Stimulated activated naive B cell treated with anti-CD40 and anti-IgM and Interleukin-4, amounts not matched to agents 10 μg/mL and 1 μg/mL and 100 μg/mL, for 72 hours (primary cell): ENCODE results near the gene CRY2.
"Not testable (repeated sequence)": the region's sequence is repeated elsewhere in the genome, so short reads cannot be mapped to it uniquely, and the experiment has no call there.

ENCODE experiments used
- ATAC-seq, 2 donors: fragments of 150-1000 bp; cut with Tn5 transposase; replicated peaks; 2 replicates each; pipeline ENCODE4 v1.10.0; 2021; ENCODE audit warnings: moderate library complexity in 1 of 2
- DNase-seq: peaks from one replicate; pipeline ENCODE4 v3.0.0; 2021
- H3K27ac Mint-ChIP-seq: one replicate; pipeline ENCODE4 v1.8.0; 2022; ENCODE audit warnings: mild to moderate bottlenecking, mixed read lengths
- H3K27me3 Mint-ChIP-seq, 2 donors: one replicate each; pipeline ENCODE4 v1.8.0; 2022; ENCODE audit warnings: mixed read lengths in 2 of 2
- H3K36me3 Mint-ChIP-seq, 2 donors: one replicate each; pipeline ENCODE4 v1.8.0; 2022; ENCODE audit warnings: mixed read lengths in 2 of 2, mild to moderate bottlenecking in 1 of 2
- H3K4me1 Mint-ChIP-seq, 2 donors: one replicate each; pipeline ENCODE4 v1.8.0; 2022; ENCODE audit warnings: mixed read lengths in 2 of 2, mild to moderate bottlenecking in 1 of 2
- H3K4me3 Mint-ChIP-seq, 2 donors: one replicate each; pipeline ENCODE4 v1.8.0; 2022; ENCODE audit warnings: mild to moderate bottlenecking in 2 of 2, mixed read lengths in 2 of 2, moderate library complexity in 1 of 2
- H3K9me3 Mint-ChIP-seq, 2 donors: one replicate each; pipeline ENCODE4 v1.8.0; 2022; ENCODE audit warnings: mixed read lengths in 2 of 2, mild to moderate bottlenecking in 1 of 2

Gene CRY2

GRCh38 chr11:45826492-45826891, 20.8 kb upstream of the CRY2 start:
- not testable (repeated sequence) for H3K36me3 Mint-ChIP-seq, H3K9me3 Mint-ChIP-seq, H3K4me3 Mint-ChIP-seq, H3K4me1 Mint-ChIP-seq, ATAC-seq, DNase-seq
- Mint-ChIP-seq H3K27ac (peak overlapping the region; percentile 75), H3K27me3 (peaks cover 32 to 38% of the 10 kb centered on the region in 2 donors)

DNA sequence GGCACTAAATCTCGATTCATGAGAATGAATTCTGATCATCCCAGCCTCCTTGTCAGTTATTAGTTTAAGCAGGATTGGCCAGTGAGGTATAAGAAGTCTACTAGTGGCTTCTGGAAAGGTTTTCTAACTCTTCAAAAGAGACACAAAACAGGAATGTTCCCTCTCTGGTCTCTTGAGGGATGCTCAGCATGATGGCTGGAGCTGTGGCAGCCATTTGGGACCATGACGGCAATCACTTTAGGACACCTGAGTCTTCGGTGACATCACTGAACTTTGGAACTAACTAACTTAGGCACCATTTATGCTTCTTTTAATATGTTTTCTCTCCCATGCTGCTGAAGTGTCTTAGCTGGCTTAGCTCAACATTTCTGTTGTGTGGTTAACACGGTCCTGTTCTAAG, 20.2 kb upstream of the CRY2 start:
- H3K4me3 Mint-ChIP-seq: no peak overlapping the region
- DNase-seq: no peak
- peaks cover 7 to 8% of the 10 kb centered on the region in 2 donors for H3K4me1 Mint-ChIP-seq
- H3K36me3 Mint-ChIP-seq: no peaks in the 10 kb centered on the region
- no peaks in the 10 kb centered on the region for H3K9me3 Mint-ChIP-seq
- no peak for ATAC-seq
- H3K27me3 Mint-ChIP-seq: peaks cover 36 to 44% of the 10 kb centered on the region in 2 donors
- H3K27ac Mint-ChIP-seq: no peak overlapping the region

DNA sequence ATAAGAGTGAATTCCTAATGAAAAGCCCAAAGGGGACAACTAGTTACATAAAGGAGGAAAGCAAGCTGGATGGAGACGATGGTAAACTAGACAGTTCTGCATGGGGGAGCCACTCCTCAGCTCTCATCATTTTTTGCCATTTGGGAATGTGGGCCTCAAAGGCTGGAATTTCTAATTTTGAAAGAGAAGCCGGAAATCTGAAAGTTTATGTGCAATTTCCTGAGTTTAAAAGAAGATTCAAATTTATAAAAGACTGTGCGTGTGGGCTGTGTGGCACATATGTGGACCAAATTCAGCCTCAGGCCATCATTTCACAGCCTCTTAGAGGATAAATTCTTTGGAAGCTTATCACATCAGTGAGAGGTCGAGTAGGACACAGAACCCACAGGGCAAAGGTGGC, 18.3 kb upstream of the CRY2 start:
- peaks cover 41 to 55% of the 10 kb centered on the region in 2 donors for H3K27me3 Mint-ChIP-seq
- peaks cover under 1 to 2% of the 10 kb centered on the region in 2 donors for H3K4me1 Mint-ChIP-seq
- DNase-seq: no peak
- ATAC-seq: no peak
- H3K4me3 Mint-ChIP-seq: no peak overlapping the region
- no peaks in the 10 kb centered on the region for H3K36me3 Mint-ChIP-seq
- H3K9me3 Mint-ChIP-seq: no peaks in the 10 kb centered on the region
- H3K27ac Mint-ChIP-seq: peak overlapping the region; percentile 37

GRCh38 chr11:45830596-45830995, 16.7 kb upstream of the CRY2 start:
- ATAC-seq (no peak), DNase-seq (no peak)
- H3K9me3 Mint-ChIP-seq: no peaks in the 10 kb centered on the region
- peaks cover 42 to 56% of the 10 kb centered on the region in 2 donors for H3K27me3 Mint-ChIP-seq
- H3K4me1 Mint-ChIP-seq: peaks cover 0 to 5% of the 10 kb centered on the region in 2 donors
- no peaks in the 10 kb centered on the region for H3K36me3 Mint-ChIP-seq
- H3K27ac Mint-ChIP-seq: no peak overlapping the region
- H3K4me3 Mint-ChIP-seq: no peak overlapping the region

GRCh38 chr11:45832811-45833441, 14.3 kb upstream of the CRY2 start:
- Mint-ChIP-seq H3K4me1 (peaks cover 7 to 13% of the 10 kb centered on the region in 2 donors), H3K27ac (no peak overlapping the region), H3K4me3 (no peak overlapping the region), H3K27me3 (peaks cover 26 to 35% of the 10 kb centered on the region in 2 donors), H3K9me3 (no peaks in the 10 kb centered on the region), H3K36me3 (no peaks in the 10 kb centered on the region)
- DNase-seq (no peak), ATAC-seq (no peak)

DNA sequence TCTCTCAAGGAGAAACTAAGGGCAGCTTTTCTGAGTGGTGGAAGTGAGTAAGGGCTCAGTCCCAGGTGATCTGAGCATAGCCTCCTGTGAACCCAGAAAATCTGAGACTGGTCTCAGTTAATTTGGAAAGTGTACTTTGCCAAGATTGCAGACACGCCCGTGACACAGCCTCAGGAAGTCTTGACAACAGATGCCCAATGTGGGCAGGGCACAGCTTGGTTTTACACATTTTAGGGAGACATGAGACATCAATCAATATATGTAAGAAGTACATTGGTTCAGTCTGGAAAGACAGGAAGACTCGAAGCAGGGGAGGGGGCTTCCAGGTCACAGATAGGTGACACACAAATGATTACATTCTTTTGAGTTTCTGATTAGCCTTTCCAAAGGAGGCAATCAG, 13.5 kb upstream of the CRY2 start:
- Mint-ChIP-seq H3K9me3 (no peaks in the 10 kb centered on the region), H3K36me3 (no peaks in the 10 kb centered on the region), H3K4me3 (no peak overlapping the region), H3K4me1 (peaks cover 7 to 13% of the 10 kb centered on the region in 2 donors), H3K27me3 (peaks cover 19 to 27% of the 10 kb centered on the region in 2 donors), H3K27ac (no peak overlapping the region)
- ATAC-seq (no peak), DNase-seq (no peak)

- peaks cover 19 to 24% of the 10 kb centered on the region in 2 donors for H3K27me3 Mint-ChIP-seq
- H3K36me3 Mint-ChIP-seq: no peaks in the 10 kb centered on the region
- no peak overlapping the region for H3K27ac Mint-ChIP-seq
- H3K9me3 Mint-ChIP-seq: no peaks in the 10 kb centered on the region
- H3K4me3 Mint-ChIP-seq: no peak overlapping the region
- DNase-seq (no peak), ATAC-seq (peak; percentile 19 to 36)
- peaks cover 7 to 13% of the 10 kb centered on the region in 2 donors for H3K4me1 Mint-ChIP-seq
Measured at GRCh38 chr11:45834298-45834756, 12.9 kb upstream of the CRY2 start.

DNA sequence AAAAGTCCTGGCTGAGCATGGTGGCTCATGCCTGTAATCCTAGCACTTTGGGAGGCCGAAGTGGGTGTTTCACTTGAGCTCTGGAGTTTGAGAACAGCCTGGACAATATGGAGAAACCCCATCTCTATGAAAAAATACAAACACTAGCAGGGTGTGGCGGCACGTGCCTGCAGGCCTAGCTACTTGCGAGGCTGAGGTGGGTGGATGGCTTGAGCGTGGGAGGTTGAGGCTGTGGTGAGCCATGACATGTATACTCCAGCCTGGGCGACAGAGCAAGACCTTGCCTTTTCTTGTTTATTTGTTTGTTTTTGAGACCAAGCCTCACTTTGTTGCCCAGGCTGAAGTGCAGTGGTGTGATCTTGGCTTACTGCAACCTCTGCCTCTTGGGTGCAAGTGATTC, 8.1 kb upstream of the CRY2 start:
- H3K27me3 Mint-ChIP-seq: peaks cover 0 to 8% of the 10 kb centered on the region in 2 donors
- no peak for ATAC-seq

GRCh38 chr11:45840251-45840650, 7.0 kb upstream of the CRY2 start:
- not testable (repeated sequence) for H3K36me3 Mint-ChIP-seq, ATAC-seq, DNase-seq, H3K27me3 Mint-ChIP-seq, H3K4me3 Mint-ChIP-seq, H3K9me3 Mint-ChIP-seq, H3K27ac Mint-ChIP-seq
- H3K4me1 Mint-ChIP-seq: peaks cover 17 to 23% of the 10 kb centered on the region in 2 donors

More for the DNA sequence above, 8.1 kb upstream of the CRY2 start:
- no peak overlapping the region for H3K4me3 Mint-ChIP-seq
- H3K27ac Mint-ChIP-seq: no peak overlapping the region
- no peak for DNase-seq
- no peaks in the 10 kb centered on the region for H3K9me3 Mint-ChIP-seq
- H3K4me1 Mint-ChIP-seq: peaks cover 15 to 23% of the 10 kb centered on the region in 2 donors
- H3K36me3 Mint-ChIP-seq: no peaks in the 10 kb centered on the region

DNA sequence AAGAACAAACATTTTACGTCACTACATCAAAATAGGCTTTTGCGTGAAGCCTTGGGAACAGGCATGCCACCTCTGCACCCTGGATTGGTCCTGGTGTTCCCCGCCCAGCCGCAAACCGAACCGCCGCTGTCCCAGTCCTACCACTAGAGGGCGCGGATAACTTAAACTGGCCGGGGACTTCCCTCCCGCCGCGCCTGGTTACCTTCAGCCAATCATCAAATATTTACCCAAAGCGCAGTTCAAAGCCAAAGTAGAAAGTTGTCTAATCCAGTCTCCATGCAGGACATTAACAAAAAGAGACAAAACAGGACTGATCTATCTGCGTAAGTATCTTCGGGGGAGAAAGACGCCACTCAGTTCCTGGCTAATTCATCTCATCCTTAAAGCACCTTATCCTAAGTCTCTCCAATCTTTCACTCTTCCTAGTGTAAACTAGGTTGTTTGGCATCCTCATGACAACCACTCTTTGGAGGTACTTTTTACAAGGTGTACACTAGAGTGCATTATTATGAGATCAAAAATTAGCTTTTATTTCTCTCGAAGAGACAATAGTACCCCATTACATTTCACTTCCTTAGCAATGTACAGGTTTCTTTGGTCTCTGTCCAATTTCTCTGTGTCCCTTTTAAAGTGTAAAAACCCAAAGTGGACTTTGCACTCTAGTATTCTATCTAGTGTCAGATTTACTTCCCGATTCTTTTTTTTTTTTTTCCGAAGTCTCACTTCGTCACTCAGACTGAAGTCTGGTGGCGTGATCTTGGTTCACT, 3.9 kb upstream of the CRY2 start:
- Mint-ChIP-seq H3K27me3 (peaks cover 0 to 4% of the 10 kb centered on the region in 2 donors), H3K4me3 (peak overlapping the region; percentile 71 to 76), H3K9me3 (no peaks in the 10 kb centered on the region), H3K36me3 (no peaks in the 10 kb centered on the region), H3K4me1 (peaks cover 24 to 38% of the 10 kb centered on the region in 2 donors), H3K27ac (peak overlapping the region; percentile 86)
- peak; percentile 81 for DNase-seq
- peak; percentile 16 to 22 for ATAC-seq

DNA sequence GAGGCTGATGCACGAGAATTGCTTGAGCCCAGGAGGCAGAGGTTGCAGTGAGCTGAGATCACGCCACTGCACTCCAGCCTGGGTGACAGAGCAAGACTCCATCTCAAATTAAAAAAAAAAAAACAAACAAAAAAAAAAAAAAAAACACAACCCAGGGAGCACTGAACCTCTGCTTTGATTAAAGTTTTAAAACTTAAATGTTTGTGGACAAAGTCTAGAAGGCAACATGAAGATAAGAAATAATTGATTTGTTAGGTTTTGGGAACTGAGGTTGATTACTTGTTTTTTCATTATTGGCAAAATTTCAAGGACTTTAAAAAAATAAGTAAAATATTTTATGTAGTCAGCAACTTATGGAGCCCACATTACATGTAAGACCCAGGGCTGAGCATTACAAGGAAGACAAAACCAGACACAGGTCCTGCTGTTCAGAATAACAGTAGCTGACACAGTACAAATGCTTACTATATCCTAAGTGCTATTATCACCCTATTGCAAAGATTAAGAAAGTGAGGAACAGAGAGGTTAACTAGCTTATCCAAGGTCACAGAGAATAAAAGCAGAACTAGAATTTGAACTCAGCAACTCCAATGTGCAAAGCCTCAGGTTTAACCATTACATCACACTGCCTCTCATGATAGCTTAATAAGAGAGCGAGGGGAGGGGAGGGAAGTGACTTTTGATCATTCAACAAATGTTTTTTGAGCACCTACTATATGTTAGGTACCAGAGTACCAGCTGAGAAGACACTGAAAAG, 2.3 kb upstream of the CRY2 start:
- H3K36me3 Mint-ChIP-seq: no peaks in the 10 kb centered on the region
- DNase-seq: no peak
- peaks cover 0 to 4% of the 10 kb centered on the region in 2 donors for H3K27me3 Mint-ChIP-seq
- no peak for ATAC-seq
- H3K27ac Mint-ChIP-seq: no peak overlapping the region
- H3K9me3 Mint-ChIP-seq: no peaks in the 10 kb centered on the region
- no peak overlapping the region for H3K4me3 Mint-ChIP-seq
- peaks cover 34 to 51% of the 10 kb centered on the region in 2 donors for H3K4me1 Mint-ChIP-seq

- Mint-ChIP-seq H3K27ac (peak overlapping the region; percentile 95), H3K4me1 (peaks cover 45 to 63% of the 10 kb centered on the region in 2 donors), H3K27me3 (no peaks in the 10 kb centered on the region), H3K36me3 (peaks cover 6 to 7% of the 10 kb centered on the region in 2 donors), H3K9me3 (no peaks in the 10 kb centered on the region), H3K4me3 (peak overlapping the region; percentile 85 to 88)
- ATAC-seq (no peak), DNase-seq (no peak)
Measured at GRCh38 chr11:45846174-45846675, 1.1 kb upstream of the CRY2 start.

DNA sequence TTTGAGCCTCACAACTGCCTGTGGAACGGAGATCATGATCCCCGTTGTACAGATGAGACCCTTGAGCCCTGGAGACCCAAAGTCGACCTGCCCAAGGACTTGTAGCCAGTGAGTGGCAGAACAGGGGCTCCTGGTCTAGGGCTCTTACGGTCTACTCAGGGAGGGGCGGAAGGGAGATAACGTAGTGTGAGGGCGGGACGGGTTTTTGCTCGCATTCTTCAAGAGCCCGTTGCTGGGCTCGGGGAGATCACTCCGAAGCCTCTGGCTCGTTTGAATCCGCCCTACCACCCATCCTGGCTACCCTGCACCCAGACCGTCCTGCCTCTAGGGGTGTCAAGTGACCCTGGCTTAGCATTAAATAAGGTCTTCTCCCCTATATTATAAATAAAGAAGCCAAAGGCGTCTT, 639 bp downstream of the CRY2 start:
- DNase-seq (peak; percentile 32), ATAC-seq (peak; percentile 21 to 25)
- Mint-ChIP-seq H3K4me3 (peak overlapping the region; percentile 85 to 88), H3K27me3 (no peaks in the 10 kb centered on the region), H3K9me3 (no peaks in the 10 kb centered on the region), H3K36me3 (peaks cover 6 to 10% of the 10 kb centered on the region in 2 donors), H3K4me1 (peaks cover 57 to 75% of the 10 kb centered on the region in 2 donors), H3K27ac (peak overlapping the region; percentile 95)

GRCh38 chr11:45848654-45849081, 1.4 kb downstream of the CRY2 start:
- Mint-ChIP-seq H3K27ac (no peak overlapping the region), H3K27me3 (no peaks in the 10 kb centered on the region), H3K36me3 (peaks cover 6 to 10% of the 10 kb centered on the region in 2 donors), H3K4me3 (peak overlapping the region; percentile 85 to 88), H3K4me1 (peaks cover 52 to 75% of the 10 kb centered on the region in 2 donors), H3K9me3 (no peaks in the 10 kb centered on the region)
- no peak for ATAC-seq
- DNase-seq: no peak
